GM12873 (cell line): ENCODE measurements around the gene ACSM6.

Experiments used
- TF ChIP-seq, protein P1 (sequence below): IDR thresholded peaks from 2 replicates; pipeline ENCODE4 v1.5.1; 2012; ENCODE audit warnings: low read depth, mild to moderate bottlenecking, moderate library complexity, low read length, control low read depth; ENCODE audit not compliant: insufficient read depth; ENCODE audit errors: missing control alignments

ACSM6 gene

GRCh38 chr10:95244152-95244551 lies 50.1 kb downstream of the ACSM6 start:
- TF ChIP-seq, protein P1, sequence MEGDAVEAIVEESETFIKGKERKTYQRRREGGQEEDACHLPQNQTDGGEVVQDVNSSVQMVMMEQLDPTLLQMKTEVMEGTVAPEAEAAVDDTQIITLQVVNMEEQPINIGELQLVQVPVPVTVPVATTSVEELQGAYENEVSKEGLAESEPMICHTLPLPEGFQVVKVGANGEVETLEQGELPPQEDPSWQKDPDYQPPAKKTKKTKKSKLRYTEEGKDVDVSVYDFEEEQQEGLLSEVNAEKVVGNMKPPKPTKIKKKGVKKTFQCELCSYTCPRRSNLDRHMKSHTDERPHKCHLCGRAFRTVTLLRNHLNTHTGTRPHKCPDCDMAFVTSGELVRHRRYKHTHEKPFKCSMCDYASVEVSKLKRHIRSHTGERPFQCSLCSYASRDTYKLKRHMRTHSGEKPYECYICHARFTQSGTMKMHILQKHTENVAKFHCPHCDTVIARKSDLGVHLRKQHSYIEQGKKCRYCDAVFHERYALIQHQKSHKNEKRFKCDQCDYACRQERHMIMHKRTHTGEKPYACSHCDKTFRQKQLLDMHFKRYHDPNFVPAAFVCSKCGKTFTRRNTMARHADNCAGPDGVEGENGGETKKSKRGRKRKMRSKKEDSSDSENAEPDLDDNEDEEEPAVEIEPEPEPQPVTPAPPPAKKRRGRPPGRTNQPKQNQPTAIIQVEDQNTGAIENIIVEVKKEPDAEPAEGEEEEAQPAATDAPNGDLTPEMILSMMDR, result no peak

DNA sequence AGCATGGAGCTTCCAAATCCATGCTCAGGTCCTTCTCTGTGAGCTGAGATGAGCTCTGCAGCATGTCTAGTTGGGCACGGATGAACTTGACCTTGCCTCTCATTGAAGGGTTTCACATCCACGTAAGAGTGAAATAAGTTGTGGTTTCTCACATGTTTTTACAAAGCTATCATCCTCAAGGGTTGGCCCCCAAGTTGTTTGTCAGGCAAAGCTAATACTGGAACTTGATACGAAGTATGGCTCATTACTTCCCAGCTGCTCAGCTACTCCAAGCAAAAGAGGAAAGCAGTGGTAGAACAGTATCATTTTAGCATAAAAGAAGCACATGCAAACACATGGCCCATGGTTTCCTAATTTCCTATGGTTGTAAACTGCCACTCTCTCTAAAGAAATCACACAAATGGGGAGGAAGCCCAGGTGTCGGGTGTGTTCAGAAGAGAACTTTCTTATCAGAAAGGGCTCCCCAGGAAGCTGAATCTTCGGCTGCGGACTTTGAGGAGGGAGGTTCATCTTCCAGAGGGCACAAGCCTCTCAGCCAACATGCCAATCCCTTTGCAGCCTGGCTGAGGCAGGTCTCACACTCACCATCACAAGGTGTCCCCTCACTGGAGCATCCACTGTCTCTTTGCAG lies 51.5 kb downstream of the ACSM6 start:
- TF ChIP-seq, protein P1, result no peak

GRCh38 chr10:95246582-95247051 lies 52.6 kb downstream of the ACSM6 start:
- TF ChIP-seq, protein P1, result peak; percentile 83

GRCh38 chr10:95247200-95247880 lies 53.3 kb downstream of the ACSM6 start:
- TF ChIP-seq, protein P1, result no peak

DNA sequence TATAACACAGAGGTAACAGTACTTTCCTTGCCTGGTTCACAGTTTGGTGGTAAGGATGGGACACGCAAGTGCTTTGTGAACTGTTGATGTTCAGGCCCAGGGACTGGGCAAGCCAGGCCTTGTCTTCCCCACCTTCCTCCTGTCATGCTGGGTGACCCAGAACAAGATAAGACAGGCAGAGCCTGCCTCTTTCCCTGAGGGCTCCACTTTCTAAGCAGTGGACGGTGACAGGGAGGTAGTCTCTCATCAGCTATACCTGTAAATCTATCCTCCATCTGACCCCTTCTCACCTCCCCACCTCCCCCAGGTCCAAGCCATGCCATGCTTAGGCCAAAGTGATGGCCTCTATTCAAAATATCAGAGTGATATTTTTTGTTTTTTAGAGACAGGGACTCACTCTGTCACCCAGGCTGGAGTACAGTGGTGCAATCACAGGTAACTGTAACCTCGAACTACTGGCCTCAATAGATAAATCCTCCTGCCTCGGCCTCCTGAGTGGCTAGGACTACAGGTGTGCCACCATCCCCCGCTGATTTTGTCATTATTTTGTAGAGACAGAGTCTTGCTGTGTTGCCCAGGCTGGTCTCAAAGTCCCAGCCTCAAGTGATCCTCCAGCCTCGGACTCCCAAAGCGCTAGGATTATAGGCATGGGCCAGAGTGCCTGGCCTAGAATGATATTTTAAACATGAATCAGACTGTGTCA lies 54.0 kb downstream of the ACSM6 start:
- TF ChIP-seq, protein P1, result no peak

DNA sequence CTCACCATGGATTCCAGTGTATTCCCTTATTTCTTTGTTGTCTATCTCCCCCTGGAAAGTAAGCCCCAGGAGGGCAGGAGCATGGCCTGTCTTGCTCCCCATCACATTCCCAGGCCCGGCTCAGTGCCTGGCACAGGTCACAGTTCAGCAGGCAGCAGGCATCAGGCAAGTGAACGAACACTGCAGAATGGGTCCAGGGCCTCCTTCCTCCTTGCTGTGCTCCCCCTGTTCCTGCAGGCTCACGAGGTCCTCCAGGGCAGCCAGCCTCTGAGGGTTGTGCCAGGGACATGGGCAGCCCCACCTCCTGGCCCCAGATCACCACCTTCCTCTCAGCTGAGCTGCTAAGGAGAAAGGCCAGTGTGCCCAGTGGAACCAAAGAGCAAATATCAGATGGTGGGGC lies 55.0 kb downstream of the ACSM6 start:
- TF ChIP-seq, protein P1, result no peak

GRCh38 chr10:95249467-95249866 lies 55.4 kb downstream of the ACSM6 start:
- TF ChIP-seq, protein P1, result no peak
